ENCODE results near the gene ACOX3. TPM values are rescaled to one million over a fixed set of nuclear protein-coding genes. Genes with fewer than 3 reads are reported as not detected.
A peak's percentile ranks its signal among the peaks of the same experiment; 100 is the strongest.

Gene ACOX3
- total RNA-seq, 1 experiment from 2014 or later: 20.0 TPM

GRCh38 chr4:8365353-8365752 is 75.2 kb downstream of the ACOX3 start:
- Histone ChIP-seq H3K27ac (no peak overlapping the region), H3K4me1 (peaks cover 5% of the 10 kb centered on the region; the same call in 1 of the 2 replicates), H3K27me3 (no peaks in the 10 kb centered on the region), H3K4me3 (no peak overlapping the region), H3K36me3 (peaks cover 9% of the 10 kb centered on the region; the same call in 1 of the 2 replicates), H3K9me3 (replicated peaks) (peaks cover 12% of the 10 kb centered on the region)
- DNase-seq: no peak

GRCh38 chr4:8364848-8365350 is 75.6 kb downstream of the ACOX3 start:
- no peak for DNase-seq
- Histone ChIP-seq H3K4me1 (peaks cover 5% of the 10 kb centered on the region; the same call in 1 of the 2 replicates), H3K9me3 (replicated peaks) (peaks cover 12% of the 10 kb centered on the region)

DNA sequence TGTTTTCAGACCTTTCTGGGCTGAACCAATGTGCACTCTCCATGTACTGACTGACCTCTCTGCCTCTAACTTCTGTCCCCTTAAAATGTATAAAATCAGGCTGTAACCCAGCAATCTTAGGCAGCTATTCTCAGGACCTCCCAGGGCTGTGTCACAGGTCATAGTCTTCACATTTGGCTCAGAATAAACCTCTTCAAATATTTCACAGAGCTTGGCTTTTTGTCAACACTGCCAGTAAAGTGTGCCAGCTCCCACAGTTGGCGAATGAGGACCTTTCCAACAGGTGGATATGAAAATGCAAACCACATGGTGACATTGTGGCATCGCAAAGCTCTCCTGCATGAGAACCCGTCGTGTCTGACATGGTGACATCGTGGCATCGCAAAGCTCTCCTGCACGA is 76.4 kb downstream of the ACOX3 start:
- Histone ChIP-seq H3K9me3 (replicated peaks) (peaks cover 12% of the 10 kb centered on the region), H3K27me3 (no peaks in the 10 kb centered on the region), H3K4me3 (no peak overlapping the region), H3K4me1 (peaks cover 5% of the 10 kb centered on the region; the same call in 1 of the 2 replicates), H3K27ac (no peak overlapping the region), H3K36me3 (peaks cover 9% of the 10 kb centered on the region; the same call in 1 of the 2 replicates)
- no peak for DNase-seq

More at GRCh38 chr4:8364848-8365350, 75.6 kb downstream of the ACOX3 start:
- Histone ChIP-seq H3K27ac (no peak overlapping the region), H3K36me3 (peaks cover 9% of the 10 kb centered on the region; the same call in 1 of the 2 replicates), H3K27me3 (no peaks in the 10 kb centered on the region), H3K4me3 (no peak overlapping the region)

DNA sequence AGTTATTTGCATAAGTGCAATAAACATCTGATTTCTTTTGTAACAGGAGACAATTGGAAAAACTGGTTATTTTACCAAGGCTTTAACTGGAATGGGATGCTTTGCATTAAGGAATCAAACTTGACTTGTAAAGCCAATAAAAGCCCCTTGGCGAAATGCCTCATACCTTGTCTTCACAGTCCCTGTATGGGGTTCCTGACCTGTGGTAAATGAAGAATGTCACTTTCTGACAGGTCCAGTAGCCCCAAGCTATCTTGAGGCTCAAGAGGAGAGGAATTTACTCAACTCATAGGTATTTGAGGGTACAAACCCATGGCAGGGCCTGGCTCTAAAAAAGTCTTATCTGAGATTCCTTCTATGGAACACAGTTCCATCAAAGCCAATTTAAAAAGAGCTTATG is 78.0 kb downstream of the ACOX3 start:
- Histone ChIP-seq H3K4me3 (no peak overlapping the region), H3K27ac (no peak overlapping the region), H3K27me3 (no peaks in the 10 kb centered on the region), H3K9me3 (replicated peaks) (peaks cover 12% of the 10 kb centered on the region), H3K4me1 (no peaks in the 10 kb centered on the region), H3K36me3 (peaks cover 9% of the 10 kb centered on the region; the same call in 1 of the 2 replicates)
- no peak for DNase-seq

DNA sequence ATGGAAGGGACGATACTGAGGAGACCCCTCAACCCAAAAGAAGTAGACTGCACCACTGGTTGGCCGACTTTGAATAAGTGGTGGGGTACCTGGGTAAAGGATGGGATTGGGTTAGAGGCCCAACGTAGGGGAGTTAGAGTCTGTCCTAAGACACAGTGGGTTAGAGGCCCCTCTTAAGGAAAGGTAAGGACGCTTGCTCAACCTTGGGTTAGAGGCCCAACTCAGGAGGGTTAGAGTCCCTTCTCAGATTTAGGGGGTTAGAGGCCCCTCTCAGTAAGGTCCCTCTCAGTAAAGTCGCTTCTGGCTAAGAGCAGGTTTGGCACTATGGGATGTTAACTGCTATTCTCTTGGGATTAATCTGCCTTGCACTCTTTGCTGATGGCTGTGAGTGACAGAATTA is 81.3 kb downstream of the ACOX3 start:
- Histone ChIP-seq H3K4me1 (peaks cover 4% of the 10 kb centered on the region; the same call in 1 of the 2 replicates), H3K27ac (no peak overlapping the region), H3K9me3 (replicated peaks) (peaks cover 12% of the 10 kb centered on the region), H3K36me3 (no peaks in the 10 kb centered on the region), H3K4me3 (no peak overlapping the region), H3K27me3 (no peaks in the 10 kb centered on the region)
- no peak for DNase-seq

GRCh38 chr4:8356856-8357255 is 83.7 kb downstream of the ACOX3 start:
- Histone ChIP-seq H3K9me3 (replicated peaks) (peaks cover 5% of the 10 kb centered on the region), H3K4me1 (peaks cover 19% of the 10 kb centered on the region), H3K27ac (no peak overlapping the region), H3K27me3 (no peaks in the 10 kb centered on the region), H3K36me3 (no peaks in the 10 kb centered on the region), H3K4me3 (no peak overlapping the region)
- no peak for DNase-seq

DNA sequence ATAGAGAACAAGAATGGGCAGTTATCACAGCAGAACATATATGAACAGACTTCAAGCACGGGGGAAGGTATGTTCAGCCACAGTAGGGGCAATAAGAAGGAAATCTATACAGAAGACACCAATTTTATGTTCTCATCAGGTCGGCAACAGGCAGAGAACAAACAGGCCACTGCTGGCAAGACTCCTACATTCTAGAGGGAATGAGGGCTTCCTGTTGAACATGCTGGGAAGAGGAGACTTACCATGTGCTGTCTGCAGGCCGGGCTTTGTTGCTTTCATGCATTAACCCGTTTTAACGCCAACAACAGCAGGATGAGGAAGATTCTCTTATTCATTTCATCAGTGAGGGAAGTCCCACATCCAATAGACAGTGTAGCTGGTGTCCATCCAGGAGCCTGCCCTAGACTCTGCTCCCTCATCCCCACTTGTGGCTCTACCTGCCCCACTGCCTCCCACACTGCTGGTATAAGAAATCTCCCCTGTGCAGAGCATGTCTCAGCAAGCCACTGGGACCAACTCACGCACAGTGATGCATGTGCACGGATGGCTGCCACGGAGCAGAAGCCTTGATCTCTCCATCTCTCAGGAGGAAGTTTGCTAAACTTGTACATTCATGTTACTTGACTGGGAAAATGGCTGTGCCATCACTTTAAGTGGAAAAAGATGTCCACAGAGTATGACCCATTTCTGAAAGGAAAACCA is 84.5 kb downstream of the ACOX3 start:
- H3K27ac ChIP-seq: no peak overlapping the region

GRCh38 chr4:8355306-8355705 is 85.2 kb downstream of the ACOX3 start:
- Histone ChIP-seq H3K9me3 (replicated peaks) (no peaks in the 10 kb centered on the region), H3K4me3 (no peak overlapping the region), H3K27ac (no peak overlapping the region), H3K36me3 (no peaks in the 10 kb centered on the region), H3K27me3 (no peaks in the 10 kb centered on the region), H3K4me1 (peaks cover 25% of the 10 kb centered on the region)
- no peak for DNase-seq

More for the DNA sequence above, 84.5 kb downstream of the ACOX3 start:
- Histone ChIP-seq H3K27me3 (no peaks in the 10 kb centered on the region), H3K4me1 (peaks cover 25% of the 10 kb centered on the region), H3K36me3 (no peaks in the 10 kb centered on the region), H3K4me3 (no peak overlapping the region), H3K9me3 (replicated peaks) (no peaks in the 10 kb centered on the region)
- DNase-seq: no peak

- H3K27me3 ChIP-seq: no peaks in the 10 kb centered on the region
- H3K9me3 ChIP-seq (replicated peaks): no peaks in the 10 kb centered on the region
- no peaks in the 10 kb centered on the region for H3K36me3 ChIP-seq
- H3K4me1 ChIP-seq: peaks cover 25% of the 10 kb centered on the region
- H3K27ac ChIP-seq: peak overlapping the region; percentile 26; the same call in 1 of the 2 replicates
- DNase-seq: peak; percentile 38 to 51
- H3K4me3 ChIP-seq: no peak overlapping the region
These were observed 86.5 kb downstream of the ACOX3 start for GRCh38 chr4:8353912-8354453.

- DNase-seq: no peak
- H3K36me3 ChIP-seq: no peaks in the 10 kb centered on the region
- H3K4me1 ChIP-seq: peaks cover 25% of the 10 kb centered on the region
- H3K27me3 ChIP-seq: no peaks in the 10 kb centered on the region
- no peak overlapping the region for H3K4me3 ChIP-seq
- H3K27ac ChIP-seq: peak overlapping the region; percentile 26; the same call in 1 of the 2 replicates
- H3K9me3 ChIP-seq (replicated peaks): no peaks in the 10 kb centered on the region
These were observed 87.3 kb downstream of the ACOX3 start for GRCh38 chr4:8353158-8353669.

- Histone ChIP-seq H3K27ac (no peak overlapping the region; the same call in 1 of the 2 replicates), H3K4me3 (no peak overlapping the region), H3K9me3 (replicated peaks) (no peaks in the 10 kb centered on the region), H3K36me3 (no peaks in the 10 kb centered on the region), H3K4me1 (peaks cover 25% of the 10 kb centered on the region), H3K27me3 (no peaks in the 10 kb centered on the region)
- DNase-seq: no peak
These were observed 88.0 kb downstream of the ACOX3 start for GRCh38 chr4:8352368-8353157.

GRCh38 chr4:8351931-8352367 is 88.6 kb downstream of the ACOX3 start:
- Histone ChIP-seq H3K27me3 (no peaks in the 10 kb centered on the region), H3K36me3 (no peaks in the 10 kb centered on the region), H3K4me3 (no peak overlapping the region), H3K9me3 (replicated peaks) (no peaks in the 10 kb centered on the region), H3K27ac (no peak overlapping the region; the same call in 1 of the 2 replicates), H3K4me1 (peaks cover 25% of the 10 kb centered on the region)
- DNase-seq: peak; percentile 35 to 53

GRCh38 chr4:8350841-8351461 is 89.6 kb downstream of the ACOX3 start:
- no peaks in the 10 kb centered on the region for H3K9me3 ChIP-seq (replicated peaks)
- H3K27me3 ChIP-seq: no peaks in the 10 kb centered on the region
- H3K36me3 ChIP-seq: no peaks in the 10 kb centered on the region
- H3K4me1 ChIP-seq: peaks cover 25% of the 10 kb centered on the region
- H3K4me3 ChIP-seq: no peak overlapping the region
- H3K27ac ChIP-seq: no peak overlapping the region
- DNase-seq: no peak

DNA sequence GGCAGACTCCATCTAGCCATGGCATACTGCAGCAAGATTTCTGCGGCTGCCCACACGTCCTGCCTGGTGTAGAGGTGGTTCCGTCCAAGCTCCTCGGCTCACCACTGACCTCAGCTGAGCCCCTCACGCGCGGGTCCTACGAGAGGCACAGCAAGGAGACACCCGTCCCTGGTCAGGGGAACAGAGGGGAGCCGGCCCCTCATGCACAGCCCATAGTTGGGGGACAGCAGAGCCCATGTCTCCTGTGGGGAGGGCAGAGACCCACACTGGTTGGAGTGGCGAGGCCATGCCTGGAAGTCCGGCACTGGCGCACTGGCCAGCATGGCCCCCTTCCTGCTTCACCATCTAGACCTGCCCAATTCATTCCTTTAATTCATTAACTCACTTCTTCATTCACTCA is 90.2 kb downstream of the ACOX3 start:
- no peak overlapping the region for H3K4me3 ChIP-seq
- H3K4me1 ChIP-seq: peaks cover 25% of the 10 kb centered on the region
- no peaks in the 10 kb centered on the region for H3K36me3 ChIP-seq
- no peak overlapping the region for H3K27ac ChIP-seq
- no peaks in the 10 kb centered on the region for H3K27me3 ChIP-seq
- no peaks in the 10 kb centered on the region for H3K9me3 ChIP-seq (replicated peaks)
- DNase-seq: no peak

All from SJCRH30 (cell line).